Smooth muscle cell (in vitro differentiated cells): ENCODE data around the gene GAS2L2. TPM values are rescaled to one million over a fixed set of nuclear protein-coding genes. Genes with fewer than 3 reads are reported as not detected.

ENCODE experiments used
- DNase-seq: peaks from one replicate; lab custom pipeline; 2025; ENCODE audit not compliant: unreplicated experiment; lab: John Stamatoyannopoulos, UW
- H2AFZ ChIP-seq: fragments of 200-600 bp; sonication (generic); 2 replicates; pipeline ENCODE4 v1.6.0; 2016; ENCODE audit warnings: antibody characterized with exemption, low read depth, mild to moderate bottlenecking
- H3F3A ChIP-seq: fragments of 200-600 bp; sonication (generic); 2 replicates; pipeline ENCODE4 v1.6.0; 2017; ENCODE audit warnings: antibody characterized with exemption, low read depth
- H3K27ac ChIP-seq: fragments of 200-600 bp; sonication (generic); 2 replicates; pipeline ENCODE4 v1.5.1; 2016; ENCODE audit warnings: low read depth, mild to moderate bottlenecking
- H3K27me3 ChIP-seq: fragments of 200-600 bp; sonication (generic); 2 replicates; pipeline ENCODE4 v1.6.1; 2016; ENCODE audit warnings: low read depth, mild to moderate bottlenecking
- H3K36me3 ChIP-seq: fragments of 200-600 bp; sonication (generic); 2 replicates; pipeline ENCODE4 v1.5.1; 2016; ENCODE audit warnings: low read depth
- H3K4me1 ChIP-seq: fragments of 200-600 bp; sonication (generic); 2 replicates; pipeline ENCODE4 v1.5.1; 2016; ENCODE audit warnings: low read depth
- H3K4me2 ChIP-seq: fragments of 200-600 bp; sonication (generic); 2 replicates; pipeline ENCODE4 v1.6.0; 2016; ENCODE audit warnings: mild to moderate bottlenecking
- H3K4me3 ChIP-seq: fragments of 200-600 bp; sonication (generic); 2 replicates; pipeline ENCODE4 v1.5.1; 2016; ENCODE audit warnings: mild to moderate bottlenecking
- H3K79me2 ChIP-seq: fragments of 200-600 bp; sonication (generic); 2 replicates; pipeline ENCODE4 v1.6.0; 2016; ENCODE audit warnings: low read depth, mild to moderate bottlenecking
- H3K9ac ChIP-seq: fragments of 200-600 bp; sonication (generic); 2 replicates; pipeline ENCODE4 v1.6.0; 2016; ENCODE audit warnings: low read depth
- H3K9me3 ChIP-seq: fragments of 200-600 bp; sonication (generic); replicated peaks from 2 replicates; pipeline ENCODE4 v1.5.1; 2016; ENCODE audit warnings: low read depth
- H4K20me1 ChIP-seq: fragments of 200-600 bp; sonication (generic); 2 replicates; pipeline ENCODE4 v1.6.0; 2016; ENCODE audit warnings: low read depth
- WGBS: methylation state at CpG from one replicate; pipeline ENCODE4 v1.1.7; 2016; ENCODE audit warnings: low lambda C conversion rate; 5-methylcytosine and 5-hydroxymethylcytosine counted together
- polyA plus RNA-seq: library from polyadenylated mRNA; unstranded; fragments of >200 nt; fragmentation: Nextera tagmentation; extraction: Ambion mirVana; gene quantifications from 2 replicates; pipeline ENCODE4 v1.2.1, GENCODE V29; 2016
- total RNA-seq: library from RNA; depleted of rRNA; stranded (reverse); fragments of >200 nt; gene quantifications from 2 replicates; pipeline ENCODE4 v1.2.3, GENCODE V29; 2014
- TF ChIP-seq, protein P1 (sequence below): fragments of 200-600 bp; sonication (generic); IDR thresholded peaks from 2 replicates; pipeline ENCODE4 v1.5.1; 2017; ENCODE audit warnings: borderline replicate concordance, mild to moderate bottlenecking, antibody characterized with exemption; ENCODE audit not compliant: insufficient read depth, poor library complexity, severe bottlenecking

The GAS2L2 gene
- total and polyA plus RNA-seq, 2 experiments from 2014 or later = not detected

- Histone ChIP-seq H3K9me3 (no peaks in the 10 kb centered on the region), H3K27ac (no peak overlapping the region), H3K4me1 (no peaks in the 10 kb centered on the region), H3K27me3 (peaks cover 30% of the 10 kb centered on the region), H3F3A (no peaks in the 10 kb centered on the region), H3K79me2 (no peaks in the 10 kb centered on the region), H4K20me1 (no peaks in the 10 kb centered on the region), H3K9ac (no peak overlapping the region), H2AFZ (no peak overlapping the region), H3K4me3 (no peak overlapping the region), H3K36me3 (no peaks in the 10 kb centered on the region), H3K4me2 (no peak overlapping the region)
- TF ChIP-seq, protein P1, sequence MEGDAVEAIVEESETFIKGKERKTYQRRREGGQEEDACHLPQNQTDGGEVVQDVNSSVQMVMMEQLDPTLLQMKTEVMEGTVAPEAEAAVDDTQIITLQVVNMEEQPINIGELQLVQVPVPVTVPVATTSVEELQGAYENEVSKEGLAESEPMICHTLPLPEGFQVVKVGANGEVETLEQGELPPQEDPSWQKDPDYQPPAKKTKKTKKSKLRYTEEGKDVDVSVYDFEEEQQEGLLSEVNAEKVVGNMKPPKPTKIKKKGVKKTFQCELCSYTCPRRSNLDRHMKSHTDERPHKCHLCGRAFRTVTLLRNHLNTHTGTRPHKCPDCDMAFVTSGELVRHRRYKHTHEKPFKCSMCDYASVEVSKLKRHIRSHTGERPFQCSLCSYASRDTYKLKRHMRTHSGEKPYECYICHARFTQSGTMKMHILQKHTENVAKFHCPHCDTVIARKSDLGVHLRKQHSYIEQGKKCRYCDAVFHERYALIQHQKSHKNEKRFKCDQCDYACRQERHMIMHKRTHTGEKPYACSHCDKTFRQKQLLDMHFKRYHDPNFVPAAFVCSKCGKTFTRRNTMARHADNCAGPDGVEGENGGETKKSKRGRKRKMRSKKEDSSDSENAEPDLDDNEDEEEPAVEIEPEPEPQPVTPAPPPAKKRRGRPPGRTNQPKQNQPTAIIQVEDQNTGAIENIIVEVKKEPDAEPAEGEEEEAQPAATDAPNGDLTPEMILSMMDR = no peak
- WGBS = 93% methylated on average over 15 of the region's 15 CpGs
- DNase-seq = no peak
These were observed 7.2 kb downstream of the GAS2L2 start for GRCh38 chr17:35745749-35746320.

DNA sequence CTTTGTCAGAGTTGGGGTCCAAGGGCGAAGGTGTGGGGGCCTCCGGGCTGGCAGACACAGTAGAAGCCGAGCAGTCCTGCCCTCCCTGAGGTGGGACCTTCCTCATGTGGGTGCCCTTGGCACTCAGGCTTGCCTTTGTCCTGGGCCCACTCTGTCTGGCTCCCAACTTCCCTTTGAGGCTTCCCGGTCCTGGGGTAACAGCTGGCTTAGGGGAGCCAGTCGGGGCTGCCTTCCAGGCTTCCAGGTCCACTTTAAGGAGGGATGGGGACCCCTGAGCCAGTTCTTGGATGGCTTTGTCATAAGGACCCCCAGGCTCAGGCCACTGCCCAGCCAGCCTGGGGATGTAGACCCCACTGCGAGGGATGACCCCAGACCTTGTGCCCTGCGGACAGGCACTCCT, 7.8 kb downstream of the GAS2L2 start:
- Histone ChIP-seq H3K9ac (no peak overlapping the region), H2AFZ (no peak overlapping the region), H3K4me1 (no peaks in the 10 kb centered on the region), H3F3A (no peaks in the 10 kb centered on the region), H3K9me3 (no peaks in the 10 kb centered on the region), H3K4me2 (no peak overlapping the region), H3K79me2 (no peaks in the 10 kb centered on the region), H3K27me3 (peaks cover 28% of the 10 kb centered on the region), H3K27ac (no peak overlapping the region), H3K36me3 (no peaks in the 10 kb centered on the region), H3K4me3 (no peak overlapping the region), H4K20me1 (no peaks in the 10 kb centered on the region)
- no peak for DNase-seq
- TF ChIP-seq, protein P1 = no peak
- WGBS = 93% methylated on average over 7 of the region's 7 CpGs

- Histone ChIP-seq H3K4me2 (no peak overlapping the region), H3K9ac (no peak overlapping the region), H4K20me1 (no peaks in the 10 kb centered on the region), H2AFZ (no peak overlapping the region), H3K79me2 (no peaks in the 10 kb centered on the region), H3K27me3 (peaks cover 24% of the 10 kb centered on the region), H3K4me3 (no peak overlapping the region), H3K4me1 (no peaks in the 10 kb centered on the region), H3K9me3 (no peaks in the 10 kb centered on the region), H3K27ac (no peak overlapping the region), H3F3A (no peaks in the 10 kb centered on the region), H3K36me3 (no peaks in the 10 kb centered on the region)
- TF ChIP-seq, protein P1 = no peak
- WGBS = 89% methylated on average over 8 of the region's 8 CpGs
- DNase-seq = no peak
These were observed 8.2 kb downstream of the GAS2L2 start for GRCh38 chr17:35744830-35745229.
